Lower lobe of right lung (tissue), 2 donors: ENCODE data around the gene STT3B. TPM values are rescaled to one million over a fixed set of nuclear protein-coding genes. Genes with fewer than 3 reads are reported as not detected.

ENCODE experiments used
- ATAC-seq, 2 donors: fragments of 200-7000 bp; cut with Tn5 transposase; one replicate each; pipeline ENCODE4 v1.9.1; 2020 to 2022; ENCODE audit warnings: mild to moderate bottlenecking in 2 of 2, moderate library complexity in 2 of 2
- DNase-seq: peaks from one replicate; pipeline ENCODE4 v3.0.0-alpha.2; 2020
- H3K27ac ChIP-seq: fragments of 200-600 bp; one replicate; pipeline ENCODE4 v1.8.0; 2022
- H3K27me3 ChIP-seq: fragments of 200-600 bp; one replicate; pipeline ENCODE4 v1.8.0; 2022; ENCODE audit warnings: low read depth
- H3K36me3 ChIP-seq: fragments of 200-600 bp; one replicate; pipeline ENCODE4 v1.8.0; 2022; ENCODE audit warnings: mild to moderate bottlenecking
- H3K4me1 ChIP-seq: fragments of 200-600 bp; one replicate; pipeline ENCODE4 v1.8.0; 2022
- H3K4me3 ChIP-seq: fragments of 200-600 bp; one replicate; pipeline ENCODE4 v1.8.0; 2022; ENCODE audit warnings: mild to moderate bottlenecking
- H3K9me3 ChIP-seq: fragments of 200-600 bp; one replicate; pipeline ENCODE4 v1.8.0; 2022
- CTCF ChIP-seq: fragments of 200-600 bp; IDR thresholded peaks from one replicate; pipeline ENCODE4 v1.8.0; 2022; ENCODE audit warnings: antibody characterized with exemption, mild to moderate bottlenecking
- intact Hi-C: fragments of 100-400 bp; cut with DNase I; formaldehyde crosslinking; loops from one replicate; pipeline ENCODE4 v1.11.0; 2022
- total RNA-seq: library from RNA; stranded (reverse); fragmentation: NEBNext Ultra II Directional; extraction: Animal tissue kit (Norgen Biotek cat#: 25700); gene quantifications from one replicate; pipeline ENCODE4 v1.2.1, GENCODE V29; 2021
- donor health status: DM: no; HTN: yes; CAD: no; lungs with severe emphysema.

Gene STT3B
- total RNA-seq, 1 donor from 2014 or later: 106 TPM

GRCh38 chr3:31544634-31545033 lies 11.9 kb downstream of the STT3B start:
- H3K27me3 ChIP-seq: no peaks in the 10 kb centered on the region
- intact Hi-C loops: no loop called here
- peaks cover 76% of the 10 kb centered on the region for H3K4me1 ChIP-seq
- ATAC-seq: peak; percentile 70 to 85
- H3K9me3 ChIP-seq: no peaks in the 10 kb centered on the region
- no peak overlapping the region for H3K4me3 ChIP-seq
- H3K27ac ChIP-seq: peak overlapping the region; percentile 22
- no peak for TF ChIP-seq CTCF
- DNase-seq: peak; percentile 60
- no peaks in the 10 kb centered on the region for H3K36me3 ChIP-seq

- no peaks in the 10 kb centered on the region for H3K9me3 ChIP-seq
- H3K27me3 ChIP-seq: no peaks in the 10 kb centered on the region
- H3K4me1 ChIP-seq: peaks cover 76% of the 10 kb centered on the region
- H3K27ac ChIP-seq: no peak overlapping the region
- peak; percentile 53 to 54 for ATAC-seq
- no peak overlapping the region for H3K4me3 ChIP-seq
- DNase-seq: no peak
- TF ChIP-seq CTCF: no peak
- intact Hi-C loops: no loop called here
- H3K36me3 ChIP-seq: no peaks in the 10 kb centered on the region
Measured at GRCh38 chr3:31546162-31546561, 13.4 kb downstream of the STT3B start.

- no peak for DNase-seq
- H3K9me3 ChIP-seq: no peaks in the 10 kb centered on the region
- H3K4me1 ChIP-seq: peaks cover 78% of the 10 kb centered on the region
- ATAC-seq: no peak
- no peaks in the 10 kb centered on the region for H3K27me3 ChIP-seq
- no peaks in the 10 kb centered on the region for H3K36me3 ChIP-seq
- intact Hi-C loops: no loop called here
- H3K27ac ChIP-seq: no peak overlapping the region
- no peak for TF ChIP-seq CTCF
- H3K4me3 ChIP-seq: no peak overlapping the region
Measured at GRCh38 chr3:31546725-31547124, 14.0 kb downstream of the STT3B start.

- peak; percentile 62 for TF ChIP-seq CTCF
- intact Hi-C loops: no loop called here
- H3K36me3 ChIP-seq: no peaks in the 10 kb centered on the region
- H3K4me1 ChIP-seq: peaks cover 54% of the 10 kb centered on the region
- H3K27ac ChIP-seq: no peak overlapping the region
- H3K9me3 ChIP-seq: no peaks in the 10 kb centered on the region
- no peak overlapping the region for H3K4me3 ChIP-seq
- no peaks in the 10 kb centered on the region for H3K27me3 ChIP-seq
- ATAC-seq (peak in 1 of 2 donors; percentile 76), DNase-seq (no peak)
Measured at GRCh38 chr3:31550452-31551251, 17.9 kb downstream of the STT3B start.

- Histone ChIP-seq H3K4me3 (no peak overlapping the region), H3K36me3 (no peaks in the 10 kb centered on the region), H3K4me1 (peaks cover 44% of the 10 kb centered on the region), H3K27ac (no peak overlapping the region), H3K9me3 (no peaks in the 10 kb centered on the region), H3K27me3 (no peaks in the 10 kb centered on the region)
- ATAC-seq (no peak), DNase-seq (no peak)
- no peak for TF ChIP-seq CTCF
- intact Hi-C loops: no loop called here
Measured at GRCh38 chr3:31551646-31552045, 18.9 kb downstream of the STT3B start.
